ENCODE measurements around the gene ICAM4.

- TF ChIP-seq, protein P1, sequence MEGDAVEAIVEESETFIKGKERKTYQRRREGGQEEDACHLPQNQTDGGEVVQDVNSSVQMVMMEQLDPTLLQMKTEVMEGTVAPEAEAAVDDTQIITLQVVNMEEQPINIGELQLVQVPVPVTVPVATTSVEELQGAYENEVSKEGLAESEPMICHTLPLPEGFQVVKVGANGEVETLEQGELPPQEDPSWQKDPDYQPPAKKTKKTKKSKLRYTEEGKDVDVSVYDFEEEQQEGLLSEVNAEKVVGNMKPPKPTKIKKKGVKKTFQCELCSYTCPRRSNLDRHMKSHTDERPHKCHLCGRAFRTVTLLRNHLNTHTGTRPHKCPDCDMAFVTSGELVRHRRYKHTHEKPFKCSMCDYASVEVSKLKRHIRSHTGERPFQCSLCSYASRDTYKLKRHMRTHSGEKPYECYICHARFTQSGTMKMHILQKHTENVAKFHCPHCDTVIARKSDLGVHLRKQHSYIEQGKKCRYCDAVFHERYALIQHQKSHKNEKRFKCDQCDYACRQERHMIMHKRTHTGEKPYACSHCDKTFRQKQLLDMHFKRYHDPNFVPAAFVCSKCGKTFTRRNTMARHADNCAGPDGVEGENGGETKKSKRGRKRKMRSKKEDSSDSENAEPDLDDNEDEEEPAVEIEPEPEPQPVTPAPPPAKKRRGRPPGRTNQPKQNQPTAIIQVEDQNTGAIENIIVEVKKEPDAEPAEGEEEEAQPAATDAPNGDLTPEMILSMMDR (IDR thresholded peaks at IDR 0.05; ENCODE audit: insufficient read depth, low read length), result no peak
- TF ChIP-seq POLR2AphosphoS5 (IDR thresholded peaks at IDR 0.05; ENCODE audit: low read depth), result no peak
- TF ChIP-seq, protein P2, sequence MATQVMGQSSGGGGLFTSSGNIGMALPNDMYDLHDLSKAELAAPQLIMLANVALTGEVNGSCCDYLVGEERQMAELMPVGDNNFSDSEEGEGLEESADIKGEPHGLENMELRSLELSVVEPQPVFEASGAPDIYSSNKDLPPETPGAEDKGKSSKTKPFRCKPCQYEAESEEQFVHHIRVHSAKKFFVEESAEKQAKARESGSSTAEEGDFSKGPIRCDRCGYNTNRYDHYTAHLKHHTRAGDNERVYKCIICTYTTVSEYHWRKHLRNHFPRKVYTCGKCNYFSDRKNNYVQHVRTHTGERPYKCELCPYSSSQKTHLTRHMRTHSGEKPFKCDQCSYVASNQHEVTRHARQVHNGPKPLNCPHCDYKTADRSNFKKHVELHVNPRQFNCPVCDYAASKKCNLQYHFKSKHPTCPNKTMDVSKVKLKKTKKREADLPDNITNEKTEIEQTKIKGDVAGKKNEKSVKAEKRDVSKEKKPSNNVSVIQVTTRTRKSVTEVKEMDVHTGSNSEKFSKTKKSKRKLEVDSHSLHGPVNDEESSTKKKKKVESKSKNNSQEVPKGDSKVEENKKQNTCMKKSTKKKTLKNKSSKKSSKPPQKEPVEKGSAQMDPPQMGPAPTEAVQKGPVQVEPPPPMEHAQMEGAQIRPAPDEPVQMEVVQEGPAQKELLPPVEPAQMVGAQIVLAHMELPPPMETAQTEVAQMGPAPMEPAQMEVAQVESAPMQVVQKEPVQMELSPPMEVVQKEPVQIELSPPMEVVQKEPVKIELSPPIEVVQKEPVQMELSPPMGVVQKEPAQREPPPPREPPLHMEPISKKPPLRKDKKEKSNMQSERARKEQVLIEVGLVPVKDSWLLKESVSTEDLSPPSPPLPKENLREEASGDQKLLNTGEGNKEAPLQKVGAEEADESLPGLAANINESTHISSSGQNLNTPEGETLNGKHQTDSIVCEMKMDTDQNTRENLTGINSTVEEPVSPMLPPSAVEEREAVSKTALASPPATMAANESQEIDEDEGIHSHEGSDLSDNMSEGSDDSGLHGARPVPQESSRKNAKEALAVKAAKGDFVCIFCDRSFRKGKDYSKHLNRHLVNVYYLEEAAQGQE (IDR thresholded peaks at IDR 0.05; ENCODE audit: insufficient replicate concordance, low read depth), result no peak
- no peak for TF ChIP-seq GABPA (IDR thresholded peaks at IDR 0.05; ENCODE audit: low read depth)
- no peak for TF ChIP-seq SPI1 (IDR thresholded peaks at IDR 0.05; ENCODE audit: borderline replicate concordance, low read depth)
Measured at GRCh38 chr19:10256970-10257615, 29.7 kb upstream of the ICAM4 start.
